Endothelial cell of umbilical vein (primary cell): ENCODE data around the gene HDAC4. TPM values are rescaled to one million over a fixed set of nuclear protein-coding genes. Genes with fewer than 3 reads are reported as not detected.

ENCODE experiments used
- BruUV-seq: library from RNA; stranded (reverse); fragments of 400-500 nt; replicated peaks from 2 replicates; lab custom pipeline; 2021; lab: Mats Ljungman, UMichigan
- CTCF ChIA-PET: fragments of 300-600, 350-600 bp; sonication (Branson Sonifier 250); formaldehyde crosslinking; loops from one replicate; lab custom pipeline; 2021; ENCODE audit warnings: antibody characterized with exemption, inconsistent platforms; lab: Charles Lee
- POLR2A ChIA-PET: fragments of 300-600, 350-600 bp; sonication (Branson Sonifier 250); formaldehyde crosslinking; loops from one replicate; lab custom pipeline; 2021; ENCODE audit warnings: antibody characterized with exemption, inconsistent platforms; lab: Charles Lee
- DNase-seq: peaks from one replicate; pipeline ENCODE4 v3.0.0-alpha.2; 2011; ENCODE audit warnings: low read depth, low spot score
- FAIRE-seq: peaks from 2 replicates; lab custom pipeline; 2011; peaks lifted over from hg19 to GRCh38; lab: Jason Lieb, UNC
- H2AFZ ChIP-seq: 2 replicates; pipeline ENCODE4 v1.6.0; 2012; ENCODE audit warnings: low read depth, low read length, control low read depth, inconsistent platforms
- H3K27ac ChIP-seq: 2 replicates; pipeline ENCODE4 v1.5.1; 2011; ENCODE audit warnings: low read depth, mild to moderate bottlenecking, control low read depth, low read length, moderate library complexity; ENCODE audit not compliant: insufficient read depth
- H3K27me3 ChIP-seq, 2 experiments: 2 replicates each; pipeline versions ENCODE4 v1.6.0 to v1.6.1; 2011; ENCODE audit warnings: low read length in 2 of 2, mixed read lengths in 1 of 2; ENCODE audit not compliant: control insufficient read depth in 2 of 2, insufficient read depth in 2 of 2
- H3K36me3 ChIP-seq, 2 experiments: 2 replicates in 1 of 2; 3 replicates in 1 of 2; pipeline ENCODE4 v1.5.1; 2011; ENCODE audit warnings: low read length in 2 of 2, mild to moderate bottlenecking in 1 of 2, moderate library complexity in 1 of 2; ENCODE audit not compliant: control insufficient read depth in 2 of 2, insufficient read depth in 2 of 2; ENCODE audit errors: extremely low read depth in 1 of 2
- H3K4me1 ChIP-seq: 3 replicates; pipeline ENCODE4 v1.5.1; 2011; ENCODE audit warnings: mild to moderate bottlenecking, low read length; ENCODE audit not compliant: control insufficient read depth, insufficient read depth; ENCODE audit errors: extremely low read depth
- H3K4me2 ChIP-seq: 2 replicates; pipeline ENCODE4 v1.6.1; 2011; ENCODE audit warnings: low read length, control low read depth, mixed read lengths; ENCODE audit not compliant: insufficient read depth
- H3K4me3 ChIP-seq, 3 experiments: fragments of 200-600 bp in 1 of 3; sonication (generic), shearing (Covaris generic) in 1 of 3; replicated peaks in 1 of 3; 2 replicates each; pipeline ENCODE4 v1.5.1; 2011 to 2016; ENCODE audit warnings: control low read depth in 3 of 3, low read length in 3 of 3, mild to moderate bottlenecking in 2 of 3, inconsistent platforms in 1 of 3, low read depth in 1 of 3, moderate library complexity in 1 of 3; ENCODE audit not compliant: insufficient read depth in 1 of 3
- H3K79me2 ChIP-seq: 2 replicates; pipeline ENCODE4 v1.6.0; 2012; ENCODE audit warnings: low read length, inconsistent platforms; ENCODE audit not compliant: control insufficient read depth, insufficient read depth
- H3K9ac ChIP-seq: replicated peaks from 2 replicates; pipeline ENCODE3; 2011; ENCODE audit warnings: low read length, control low read depth; ENCODE audit not compliant: insufficient read depth; ENCODE audit errors: extremely low read depth
- H3K9me1 ChIP-seq: replicated peaks from 3 replicates; pipeline ENCODE4 v1.6.0; 2011; ENCODE audit warnings: mild to moderate bottlenecking, low read length; ENCODE audit not compliant: control insufficient read depth, insufficient read depth; ENCODE audit errors: extremely low read depth
- H3K9me3 ChIP-seq: replicated peaks from 2 replicates; pipeline ENCODE4 v1.5.1; 2012; ENCODE audit warnings: low read length, inconsistent platforms; ENCODE audit not compliant: control insufficient read depth, insufficient read depth
- H4K20me1 ChIP-seq: replicated peaks from 2 replicates; pipeline ENCODE3; 2011; ENCODE audit warnings: mild to moderate bottlenecking, low read length; ENCODE audit not compliant: control insufficient read depth, insufficient read depth; ENCODE audit errors: extremely low read depth
- EZH2 ChIP-seq: IDR thresholded peaks from 2 replicates; pipeline ENCODE4 v1.6.1; 2012; ENCODE audit warnings: borderline replicate concordance, low read depth, mild to moderate bottlenecking, moderate library complexity, low read length, inconsistent platforms; ENCODE audit not compliant: severe bottlenecking
- FOS ChIP-seq: IDR thresholded peaks from 2 replicates; pipeline ENCODE4 v1.6.1; 2011; ENCODE audit warnings: mild to moderate bottlenecking, low read length, moderate library complexity, borderline replicate concordance; ENCODE audit not compliant: insufficient read depth
- GATA2 ChIP-seq: IDR thresholded peaks from 2 replicates; pipeline ENCODE4 v1.7.0; 2011; ENCODE audit warnings: low read depth, mild to moderate bottlenecking, moderate library complexity, mixed read lengths, low read length; ENCODE audit not compliant: insufficient read length, insufficient read depth
- JUN ChIP-seq: IDR thresholded peaks from 2 replicates; pipeline ENCODE4 v1.6.1; 2011; ENCODE audit warnings: borderline replicate concordance, low read depth; ENCODE audit not compliant: insufficient read length, insufficient read depth
- MAX ChIP-seq: IDR thresholded peaks from 2 replicates; pipeline ENCODE4 v1.6.1; 2011; ENCODE audit not compliant: insufficient read depth, insufficient read length
- MYC ChIP-seq: IDR thresholded peaks from one replicate; pipeline ENCODE4 v1.6.1; 2011; ENCODE audit warnings: mild to moderate bottlenecking, low read depth, low read length
- POLR2AphosphoS5 ChIP-seq: IDR thresholded peaks from 2 replicates; pipeline ENCODE4 v1.6.1; 2012; ENCODE audit warnings: low read depth, mild to moderate bottlenecking, control low read depth, low read length, moderate library complexity; ENCODE audit not compliant: insufficient read depth
- dilution Hi-C: fragments of 300-500 bp; cut with MboI; formaldehyde crosslinking; loops from one replicate; pipeline ENCODE4 v1.15.0; 2019; ENCODE audit warnings: low sequenced_read_pairs; ENCODE audit not compliant: extremely low pct_ligation_motif_present
- intact Hi-C: fragments of 100-400 bp; cut with micrococcal nuclease; formaldehyde crosslinking; loops from one replicate; pipeline ENCODE4 v1.10.0; 2022
- polyA plus RNA-seq, 4 experiments: library from polyadenylated mRNA; depleted of rRNA in 3 of 4; stranded (reverse) in 3 of 4; unstranded in 1 of 4; fragments of >200 nt; gene quantifications; 2 replicates each; pipeline versions ENCODE4 v1.2.1 to v1.2.3, GENCODE V29; 2011 to 2012; ENCODE audit warnings: missing spikeins in 1 of 4
- total RNA-seq: library from RNA; stranded (reverse); gene quantifications from 2 replicates; pipeline ENCODE4 v1.2.3, GENCODE V29; 2021

The HDAC4 gene
- total and polyA plus RNA-seq, 2 donors (not counting 3 experiments of a cell fraction or from before 2014, with no cell fraction given), result 13.4 to 33.0 TPM

- intact Hi-C loops, result loop anchor here (5.0 kb wide), 1 partner anchor 789 kb away; no protein-coding TSS in a partner anchor
These were observed 192.2 kb downstream of the HDAC4 start for GRCh38 chr2:239208465-239209180.

GRCh38 chr2:239206851-239207250 is 194.0 kb downstream of the HDAC4 start:
- H3K9me1 ChIP-seq, result no peaks in the 10 kb centered on the region
- H3K27ac ChIP-seq, result no peak overlapping the region
- H3K4me1 ChIP-seq, result no peaks in the 10 kb centered on the region
- H4K20me1 ChIP-seq, result no peaks in the 10 kb centered on the region
- H3K9ac ChIP-seq, result no peak overlapping the region
- ChIA-PET POLR2A (no interaction called here), CTCF (no interaction called here)
- H3K79me2 ChIP-seq, result no peaks in the 10 kb centered on the region
- dilution Hi-C loops, result no loop called here
- H3K27me3 ChIP-seq, result no peaks in the 10 kb centered on the region
- no peak overlapping the region for H3K4me2 ChIP-seq
- FAIRE-seq (no peak), DNase-seq (no peak)
- intact Hi-C loops, result loop anchor here (5.0 kb wide), 1 partner anchor 790 kb away; no protein-coding TSS in a partner anchor
- H2AFZ ChIP-seq, result no peak overlapping the region
- no peak for TF ChIP-seq FOS
- no peaks in the 10 kb centered on the region for H3K36me3 ChIP-seq
- BruUV-seq, result no TSS peak
- H3K4me3 ChIP-seq, result no peak overlapping the region
- H3K9me3 ChIP-seq, result no peaks in the 10 kb centered on the region

More at GRCh38 chr2:239208465-239209180, 192.2 kb downstream of the HDAC4 start:
- Histone ChIP-seq H3K4me2 (no peak overlapping the region), H3K27ac (no peak overlapping the region), H3K79me2 (no peaks in the 10 kb centered on the region), H3K36me3 (no peaks in the 10 kb centered on the region), H3K27me3 (no peaks in the 10 kb centered on the region), H3K9me1 (no peaks in the 10 kb centered on the region), H2AFZ (no peak overlapping the region), H3K4me3 (no peak overlapping the region), H3K4me1 (no peaks in the 10 kb centered on the region), H3K9me3 (no peaks in the 10 kb centered on the region), H4K20me1 (no peaks in the 10 kb centered on the region), H3K9ac (no peak overlapping the region)
- ChIA-PET POLR2A (no interaction called here), CTCF (no interaction called here)
- DNase-seq (no peak), FAIRE-seq (no peak)
- BruUV-seq, result no TSS peak
- TF ChIP-seq GATA2 (no peak), MAX (no peak), MYC (no peak), JUN (no peak), POLR2AphosphoS5 (no peak), FOS (no peak), EZH2 (no peak)
- dilution Hi-C loops, result no loop called here
